Limb (tissue), 2 donors: ENCODE measurements around the gene BTG2.
A peak's percentile ranks its signal among the peaks of the same experiment; 100 is the strongest.

ENCODE experiments used
- DNase-seq, 2 donors: peaks; one replicate each; pipeline ENCODE4 v3.0.0-alpha.2; 2016; ENCODE audit errors: extremely low spot score in 2 of 2

BTG2 gene

DNA sequence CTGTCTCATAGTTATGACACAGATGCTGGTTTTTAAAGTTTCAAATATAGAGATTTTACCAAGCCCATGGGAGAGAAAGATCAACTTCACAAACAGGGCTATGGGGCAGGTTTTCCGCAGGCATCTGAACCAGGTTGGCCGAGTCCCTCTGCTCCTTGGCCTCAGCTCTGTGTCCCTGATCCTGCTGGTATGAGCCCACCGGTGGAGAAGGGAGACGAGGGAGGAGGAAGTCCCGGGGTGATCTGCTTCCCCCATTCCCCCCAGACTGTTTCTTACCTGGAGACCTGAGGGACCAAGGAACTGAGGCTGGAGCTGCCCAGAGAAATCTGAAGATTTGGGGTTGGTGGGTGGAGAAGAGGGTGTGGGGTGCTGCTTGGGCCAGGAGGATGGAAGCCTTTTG is 28.9 kb upstream of the BTG2 start:
- DNase-seq: no peak

GRCh38 chr1:203276916-203277545 is 28.3 kb upstream of the BTG2 start:
- DNase-seq: no peak

- peak; percentile 84 to 94 for DNase-seq
These were observed 27.0 kb upstream of the BTG2 start for GRCh38 chr1:203278082-203278884.

DNA sequence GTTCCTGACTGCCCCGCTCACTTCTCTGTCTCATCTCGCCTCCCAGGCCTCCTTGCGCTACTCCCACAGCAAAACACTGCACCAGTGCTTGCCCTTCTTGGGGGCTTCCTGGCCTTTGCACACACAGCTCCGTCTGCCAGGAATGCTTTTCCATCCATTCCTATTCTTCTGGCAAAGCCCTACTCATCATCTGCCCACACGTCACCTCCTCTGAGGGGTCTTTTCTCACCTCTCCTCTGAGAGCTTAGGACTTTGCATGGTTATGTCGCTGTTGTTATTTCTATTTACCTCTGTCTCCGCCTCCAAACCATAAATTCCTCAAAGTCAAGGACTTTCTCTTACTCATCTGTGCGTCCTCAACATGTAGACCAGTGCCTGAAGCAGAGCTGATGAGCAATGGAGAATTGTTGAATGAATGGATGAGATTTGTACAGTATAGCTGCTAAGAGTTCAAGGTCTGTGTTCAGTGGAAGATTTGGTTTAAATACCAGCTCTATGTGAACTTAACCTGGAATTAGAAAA is 26.4 kb upstream of the BTG2 start:
- DNase-seq: no peak

DNA sequence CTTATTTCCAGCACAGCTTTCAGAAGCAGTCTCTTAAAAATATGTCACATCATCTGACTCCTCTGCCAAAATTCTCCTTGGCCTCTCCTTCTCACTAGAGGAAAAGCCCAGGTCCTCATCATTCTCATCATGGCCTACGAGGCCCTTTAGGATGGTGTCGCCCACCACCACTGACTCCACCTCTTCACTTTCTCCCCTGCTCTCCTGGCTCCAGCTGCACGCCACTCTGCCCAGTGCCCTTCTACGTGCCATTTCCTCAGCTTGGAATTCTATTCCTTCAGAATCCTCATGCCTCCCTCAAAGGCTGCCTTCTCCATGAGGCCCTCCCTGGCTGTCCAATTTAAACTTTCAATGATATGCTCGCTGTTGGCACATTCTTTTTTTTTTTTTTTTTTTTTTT is 25.3 kb upstream of the BTG2 start:
- no peak for DNase-seq

DNA sequence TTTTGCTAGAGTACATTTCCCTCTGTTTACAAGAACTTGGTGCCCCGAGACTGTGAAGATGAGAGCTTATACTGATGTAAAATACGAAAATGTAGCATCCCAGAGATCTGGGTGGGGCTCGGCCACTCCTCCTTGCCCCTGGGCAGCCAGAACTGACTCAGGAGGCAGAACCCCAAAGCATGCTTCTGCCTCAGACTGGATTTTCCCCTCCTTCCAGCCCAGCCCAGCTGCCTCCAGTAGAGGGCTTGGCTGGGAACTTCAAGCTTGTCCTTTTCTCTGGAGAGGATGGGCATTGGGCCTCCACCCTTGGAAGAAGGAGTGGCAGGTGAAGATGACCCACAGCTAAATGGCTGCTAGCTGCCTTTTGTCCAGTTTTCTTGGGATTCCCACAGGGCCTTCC is 24.3 kb upstream of the BTG2 start:
- no peak for DNase-seq

DNA sequence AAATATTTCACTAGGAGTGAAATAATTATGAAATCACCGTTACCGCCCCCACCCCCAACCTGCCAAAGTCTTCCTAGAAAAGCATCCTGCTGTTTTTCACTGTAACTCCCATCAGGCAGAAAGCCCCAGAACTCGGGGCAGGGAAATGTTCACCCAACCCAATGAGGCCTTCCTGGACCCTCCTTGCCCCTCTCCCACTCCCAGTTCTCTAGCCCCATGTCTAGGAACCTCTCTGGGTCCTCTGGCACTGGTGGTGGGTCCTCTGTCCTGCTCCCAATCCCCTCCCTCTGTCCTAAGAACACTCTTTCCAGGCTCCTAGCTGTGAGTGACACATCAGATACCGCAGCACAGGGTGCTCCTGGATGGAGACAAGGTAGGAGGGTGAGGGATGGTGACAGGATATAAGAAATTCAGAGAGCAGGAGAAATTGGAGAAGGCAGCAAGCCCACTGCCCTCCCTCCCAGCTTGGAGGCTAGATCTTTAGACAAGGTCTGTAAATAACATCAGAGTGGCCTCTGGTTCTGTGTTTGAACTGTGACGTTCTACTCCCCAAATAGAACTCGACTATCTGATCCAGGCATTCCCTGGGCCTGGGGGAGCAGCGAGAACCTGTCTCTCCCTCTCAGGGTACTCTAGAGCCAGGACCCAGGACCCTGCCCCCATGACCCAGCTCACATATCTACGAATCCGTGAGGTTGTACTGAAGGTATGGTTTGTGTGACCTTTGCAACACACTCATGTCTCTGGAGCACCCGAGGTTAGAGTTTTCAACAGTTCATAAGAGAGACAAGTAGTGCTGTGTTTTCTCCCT is 23.3 kb upstream of the BTG2 start:
- DNase-seq: no peak

GRCh38 chr1:203282720-203283542 is 22.4 kb upstream of the BTG2 start:
- peak in 1 of 2 donors; percentile 24 for DNase-seq

DNA sequence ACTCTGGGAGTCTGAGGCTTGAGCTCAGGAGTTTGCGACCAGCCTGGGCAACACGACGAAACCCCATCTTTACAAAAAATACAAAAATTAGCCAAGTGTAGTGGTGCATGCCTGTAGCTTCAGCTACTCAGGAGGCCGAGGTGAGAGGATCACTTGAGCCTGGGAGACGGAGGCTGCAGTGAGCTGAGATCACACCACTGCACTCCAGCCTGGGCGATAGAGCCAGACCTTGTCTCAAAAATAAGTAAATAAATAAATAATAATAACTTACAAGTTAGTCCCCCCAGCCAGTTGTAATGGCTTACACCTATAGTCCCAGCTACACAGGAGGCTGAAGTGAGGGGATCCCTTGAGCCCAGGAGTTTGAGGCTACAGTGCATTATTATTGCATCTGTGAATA is 21.7 kb upstream of the BTG2 start:
- no peak for DNase-seq

GRCh38 chr1:203284411-203285123 is 20.8 kb upstream of the BTG2 start:
- no peak for DNase-seq

DNA sequence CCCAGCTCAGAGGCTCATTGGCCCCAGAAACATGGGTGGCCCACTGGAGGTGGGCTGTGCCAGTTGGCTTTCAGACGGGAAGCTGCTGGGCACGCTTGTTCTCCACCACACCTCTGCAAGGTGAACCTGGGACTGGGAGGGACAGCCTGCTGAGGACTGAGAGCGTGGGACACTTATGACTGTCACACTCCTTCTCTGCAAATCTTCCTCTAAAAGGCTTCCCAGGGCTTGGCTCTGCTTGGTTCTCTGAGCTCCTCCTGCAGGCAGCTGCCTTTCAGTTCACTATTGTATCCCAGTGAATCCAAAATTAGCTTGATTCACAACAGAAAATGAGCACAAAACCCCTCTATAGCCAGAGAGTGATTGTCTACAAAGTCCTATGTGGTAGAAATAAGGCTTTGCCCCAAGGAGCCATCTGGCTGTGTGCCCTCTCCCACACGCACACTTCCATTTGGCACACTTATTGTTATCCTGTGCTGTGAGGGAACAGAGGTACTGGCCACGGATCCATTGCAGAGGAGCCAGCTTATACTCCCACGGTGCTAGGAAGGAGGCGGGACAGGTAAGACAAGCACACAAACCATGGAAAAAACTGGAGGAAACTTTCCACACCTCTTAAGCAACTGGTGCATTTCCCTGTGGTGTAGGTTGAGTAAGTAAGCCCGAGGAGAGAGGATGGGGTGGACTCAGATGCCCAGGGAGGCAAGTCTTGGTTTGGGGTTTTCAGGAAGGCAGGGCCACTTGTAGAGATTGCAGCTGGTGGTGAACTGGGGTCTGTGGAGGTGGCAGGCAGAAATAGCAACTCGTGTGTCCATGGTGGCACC is 18.9 kb upstream of the BTG2 start:
- no peak for DNase-seq

DNA sequence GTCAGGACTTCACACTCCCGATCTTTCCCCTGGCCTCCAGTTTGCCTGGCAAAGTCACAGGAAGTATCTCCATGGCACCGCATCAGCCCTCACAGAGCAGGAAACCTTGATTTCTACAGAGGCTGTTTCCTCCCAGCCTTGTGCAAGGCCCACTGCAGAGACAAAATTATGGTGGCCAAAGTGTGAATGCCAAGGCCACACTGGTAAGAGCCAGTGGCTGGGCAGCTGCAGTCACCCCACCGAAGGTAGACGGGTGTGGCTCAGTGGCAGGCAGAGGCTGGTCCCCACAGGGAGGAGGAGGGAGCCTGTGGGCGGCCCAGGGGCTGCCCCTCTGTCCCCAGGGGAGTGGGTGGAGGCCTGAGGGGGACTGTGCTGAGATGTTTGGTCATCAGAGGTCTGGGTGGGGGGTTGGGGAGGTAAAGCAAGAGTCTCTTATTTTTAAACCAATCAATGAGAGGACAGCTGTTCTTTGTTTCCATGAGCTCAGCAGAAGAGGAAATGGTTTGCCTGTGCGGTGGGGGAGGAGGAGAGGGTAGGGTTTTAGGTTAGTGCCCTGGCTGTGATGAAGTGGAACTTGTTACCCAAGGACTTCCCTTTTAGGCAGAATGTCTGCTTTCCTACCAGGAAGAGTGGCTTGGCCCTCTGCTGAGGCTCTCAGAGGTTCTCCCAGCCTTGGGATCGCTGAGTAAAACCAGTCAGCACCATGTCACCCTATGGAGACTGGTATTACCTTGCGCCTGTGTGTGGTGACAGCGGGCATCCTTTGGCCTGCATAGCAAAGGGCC is 18.0 kb upstream of the BTG2 start:
- peak; percentile 58 to 71 for DNase-seq

DNA sequence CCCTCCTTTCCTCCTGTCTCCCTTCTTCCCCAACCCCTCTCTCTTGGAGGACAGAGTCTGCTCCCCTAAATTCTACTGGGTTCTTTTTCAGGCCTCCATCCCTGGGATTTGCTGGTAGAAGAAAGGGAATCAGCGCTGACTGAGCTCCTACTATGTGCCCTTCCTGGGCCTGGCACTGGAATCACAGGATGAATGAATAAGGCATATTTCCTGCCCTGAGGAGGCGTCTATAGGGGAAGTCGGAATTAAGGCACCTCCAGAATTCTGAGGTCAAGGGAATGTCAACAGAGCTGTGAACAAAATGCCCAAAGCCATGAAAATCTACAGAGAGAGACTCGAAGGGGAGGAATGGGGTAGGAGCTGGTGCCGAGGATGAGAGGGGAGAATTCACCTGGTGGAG is 17.4 kb upstream of the BTG2 start:
- DNase-seq: no peak

DNA sequence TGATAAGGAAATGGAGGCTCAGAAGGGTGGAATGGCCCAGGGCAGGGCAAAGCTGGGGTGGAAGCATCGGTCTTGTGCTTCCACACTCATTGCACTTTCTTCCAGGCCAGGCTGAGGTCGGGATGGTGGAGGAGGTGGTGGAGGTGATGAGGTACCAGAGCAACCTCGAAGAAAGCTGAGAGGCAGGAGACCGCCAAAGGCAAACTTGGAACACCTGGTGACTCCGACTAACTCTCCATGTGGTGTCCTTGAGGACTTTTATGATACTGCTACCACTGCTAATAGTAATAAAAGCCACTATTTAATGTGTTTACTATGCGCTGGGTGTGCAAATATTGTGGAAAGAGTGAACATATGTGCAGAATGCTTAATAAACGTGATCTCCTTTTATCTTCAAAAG is 16.9 kb upstream of the BTG2 start:
- no peak for DNase-seq

DNA sequence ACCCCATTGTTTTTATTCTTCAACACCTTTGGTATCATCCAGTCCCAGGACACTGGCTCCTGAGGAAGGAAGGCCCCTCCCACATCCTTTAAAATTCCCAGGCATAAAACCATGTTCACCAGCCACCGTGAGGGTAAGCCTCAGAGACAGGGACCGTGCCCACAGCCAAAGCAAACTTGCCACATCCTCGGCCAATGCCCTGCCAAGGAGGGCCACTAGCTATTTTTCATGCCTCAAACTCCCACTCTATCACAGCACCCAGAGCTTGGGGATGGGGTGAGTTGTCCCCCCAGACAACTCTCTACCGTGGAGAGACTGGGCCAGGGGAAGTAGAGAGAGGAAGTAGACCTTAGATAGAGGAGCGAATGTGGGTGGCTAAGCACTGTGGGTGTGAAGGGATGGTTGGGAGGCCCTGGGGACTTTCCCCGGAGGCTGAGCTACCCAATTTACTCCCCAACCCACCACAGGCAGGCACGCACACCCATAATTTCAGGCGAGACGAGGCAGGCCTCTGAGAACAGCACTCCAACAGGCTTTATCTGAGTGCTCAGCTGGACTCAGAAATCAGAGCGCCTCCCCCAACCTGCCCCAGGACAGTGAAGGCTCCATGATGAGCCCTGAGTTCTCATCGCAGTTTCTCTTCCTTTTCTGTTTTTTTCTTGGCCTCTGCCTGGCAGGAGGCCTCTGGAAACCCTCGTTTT is 15.9 kb upstream of the BTG2 start:
- DNase-seq: no peak

GRCh38 chr1:203289982-203290260 is 15.4 kb upstream of the BTG2 start:
- no peak for DNase-seq

GRCh38 chr1:203290261-203291089 is 14.8 kb upstream of the BTG2 start:
- peak; percentile 90 to 96 for DNase-seq
